Suprapubic skin (tissue), 4 donors: ENCODE measurements around the gene SLK. TPM values are rescaled to one million over a fixed set of nuclear protein-coding genes. Genes with fewer than 3 reads are reported as not detected.

Experiments used
- DNase-seq, 2 donors: peaks; one replicate each; pipeline ENCODE4 v3.0.0-alpha.2; 2019; ENCODE audit warnings: low spot score in 2 of 2
- H3K27ac ChIP-seq: fragments of 200-600 bp; sonication (generic); one replicate; pipeline ENCODE4 v1.5.1; 2019
- H3K27me3 ChIP-seq: fragments of 200-600 bp; sonication (generic); one replicate; pipeline ENCODE4 v1.5.1; 2019
- H3K36me3 ChIP-seq: fragments of 200-600 bp; sonication (generic); one replicate; pipeline ENCODE4 v1.5.1; 2019
- H3K4me1 ChIP-seq: fragments of 200-600 bp; sonication (generic); one replicate; pipeline ENCODE4 v1.5.1; 2019
- H3K4me3 ChIP-seq: fragments of 200-600 bp; sonication (generic); one replicate; pipeline ENCODE4 v1.5.1; 2019; ENCODE audit warnings: mild to moderate bottlenecking
- H3K9me3 ChIP-seq: fragments of 200-600 bp; sonication (generic); one replicate; pipeline ENCODE4 v1.5.1; 2019
- CTCF ChIP-seq, 2 donors: fragments of 200-600 bp in 1 of 2; fragments of 450-650 bp in 1 of 2; sonication (generic) in 1 of 2; IDR thresholded peaks; one replicate each; pipeline ENCODE4 v1.5.1; 2016 to 2019; ENCODE audit warnings: antibody characterized with exemption in 2 of 2, mild to moderate bottlenecking in 1 of 2, moderate library complexity in 1 of 2
- EP300 ChIP-seq: sonication (generic); formaldehyde crosslinking; IDR thresholded peaks from one replicate; pipeline ENCODE4 v1.6.1; 2017; ENCODE audit warnings: antibody characterized with exemption
- POLR2A ChIP-seq, 2 donors: fragments of 450-650 bp; IDR thresholded peaks; one replicate each; pipeline ENCODE4 v1.6.1; 2017; ENCODE audit warnings: antibody characterized with exemption in 2 of 2, mild to moderate bottlenecking in 2 of 2, moderate library complexity in 2 of 2
- POLR2AphosphoS5 ChIP-seq, 3 donors: sonication (generic); formaldehyde crosslinking; IDR thresholded peaks; one replicate each; pipeline ENCODE4 v1.6.1; 2017; ENCODE audit warnings: antibody characterized with exemption in 3 of 3
- WGBS: methylation state at CpG from one replicate; pipeline ENCODE4 v1.1.5; 2018; 5-methylcytosine and 5-hydroxymethylcytosine counted together
- total RNA-seq, 4 donors: library from RNA; depleted of rRNA; stranded (reverse); fragments of >200 nt; gene quantifications; one replicate each; pipeline ENCODE4 v1.1.0, GENCODE V29; 2016

The SLK gene
- total RNA-seq, 4 donors from 2014 or later: 38.1 to 81.4 (median 56.3) TPM

- Histone ChIP-seq H3K36me3 (peaks cover 22% of the 10 kb centered on the region), H3K9me3 (no peaks in the 10 kb centered on the region), H3K27ac (no peak overlapping the region), H3K27me3 (no peaks in the 10 kb centered on the region), H3K4me3 (no peak overlapping the region), H3K4me1 (peaks cover 5% of the 10 kb centered on the region)
- peak in 1 of 2 donors; percentile 31 for TF ChIP-seq CTCF (IDR thresholded peaks at IDR 0.05)
- TF ChIP-seq POLR2A (IDR thresholded peaks at IDR 0.05): no peak
- 80% methylated on average over 9 of the region's 9 CpGs for WGBS
- no peak for DNase-seq
Measured at GRCh38 chr10:104045151-104046089, 78.5 kb downstream of the SLK start.

GRCh38 chr10:104046651-104047050 lies 79.7 kb downstream of the SLK start:
- no peaks in the 10 kb centered on the region for H3K27me3 ChIP-seq
- no peak overlapping the region for H3K4me3 ChIP-seq
- no peaks in the 10 kb centered on the region for H3K9me3 ChIP-seq
- H3K4me1 ChIP-seq: peaks cover 5% of the 10 kb centered on the region
- 74% methylated on average over 4 of the region's 6 CpGs for WGBS
- DNase-seq: no peak
- H3K36me3 ChIP-seq: peaks cover 18% of the 10 kb centered on the region
- no peak for TF ChIP-seq EP300
- no peak for TF ChIP-seq POLR2AphosphoS5 (IDR thresholded peaks at IDR 0.05)
- no peak for TF ChIP-seq POLR2A (IDR thresholded peaks at IDR 0.05)
- no peak for TF ChIP-seq CTCF (IDR thresholded peaks at IDR 0.05)
- H3K27ac ChIP-seq: no peak overlapping the region

DNA sequence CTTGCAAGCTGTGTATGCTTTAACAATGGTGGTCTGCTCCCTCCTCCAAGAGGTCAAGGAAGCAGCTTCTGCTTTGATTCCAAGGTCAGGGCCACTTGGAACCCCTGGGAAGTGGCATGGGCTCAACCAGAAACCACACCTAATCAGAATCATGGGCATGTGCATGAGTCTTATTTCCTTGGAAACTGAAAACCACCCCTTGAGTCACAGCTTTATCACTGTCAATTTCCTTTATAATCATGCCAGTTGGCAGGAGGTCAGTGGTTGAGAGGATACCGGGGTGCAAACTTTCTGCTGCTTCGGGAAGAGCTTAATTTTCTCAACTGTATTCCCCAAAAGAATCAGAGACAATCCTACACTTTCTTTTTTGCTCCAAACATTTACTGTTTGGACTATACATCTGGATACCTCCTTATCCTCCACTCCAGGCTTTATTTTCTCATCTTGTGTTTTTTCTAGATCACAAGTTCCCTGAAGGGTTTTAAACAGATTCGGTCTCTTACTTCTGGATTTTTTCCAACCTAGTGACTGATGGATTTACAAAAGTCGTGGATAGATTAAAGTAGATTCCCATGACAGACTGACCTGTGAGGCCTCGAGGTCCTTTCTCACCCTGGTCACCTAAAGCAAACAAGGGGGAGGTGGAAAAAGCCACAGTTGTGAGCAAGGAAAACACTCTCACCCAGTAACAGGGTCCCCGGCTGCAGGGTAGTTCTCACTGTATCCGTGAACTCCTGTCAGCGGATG lies 82.7 kb downstream of the SLK start:
- no peak overlapping the region for H3K4me3 ChIP-seq
- no peak overlapping the region for H3K27ac ChIP-seq
- TF ChIP-seq CTCF (IDR thresholded peaks at IDR 0.05): no peak
- TF ChIP-seq POLR2AphosphoS5 (IDR thresholded peaks at IDR 0.05): no peak
- TF ChIP-seq EP300: no peak
- TF ChIP-seq POLR2A (IDR thresholded peaks at IDR 0.05): no peak
- no peaks in the 10 kb centered on the region for H3K27me3 ChIP-seq
- no peaks in the 10 kb centered on the region for H3K9me3 ChIP-seq
- H3K36me3 ChIP-seq: peaks cover 18% of the 10 kb centered on the region
- WGBS: 46% methylated on average over 8 of the region's 8 CpGs
- no peak for DNase-seq
- H3K4me1 ChIP-seq: peaks cover 5% of the 10 kb centered on the region

GRCh38 chr10:104052431-104052830 lies 85.5 kb downstream of the SLK start:
- peaks cover 15% of the 10 kb centered on the region for H3K36me3 ChIP-seq
- DNase-seq: no peak
- TF ChIP-seq POLR2A (IDR thresholded peaks at IDR 0.05) (no peak), EP300 (no peak), CTCF (IDR thresholded peaks at IDR 0.05) (no peak), POLR2AphosphoS5 (IDR thresholded peaks at IDR 0.05) (no peak)
- 76% methylated on average over 2 of the region's 2 CpGs for WGBS
- no peaks in the 10 kb centered on the region for H3K9me3 ChIP-seq
- peaks cover 5% of the 10 kb centered on the region for H3K4me1 ChIP-seq
- H3K27ac ChIP-seq: no peak overlapping the region
- H3K27me3 ChIP-seq: no peaks in the 10 kb centered on the region
- no peak overlapping the region for H3K4me3 ChIP-seq

GRCh38 chr10:104053201-104053600 lies 86.3 kb downstream of the SLK start:
- H3K27me3 ChIP-seq: no peaks in the 10 kb centered on the region
- DNase-seq: no peak
- TF ChIP-seq EP300 (no peak), POLR2AphosphoS5 (IDR thresholded peaks at IDR 0.05) (no peak), POLR2A (IDR thresholded peaks at IDR 0.05) (no peak), CTCF (IDR thresholded peaks at IDR 0.05) (no peak)
- WGBS: 74% methylated on average over 4 of the region's 4 CpGs
- no peak overlapping the region for H3K4me3 ChIP-seq
- peaks cover 12% of the 10 kb centered on the region for H3K36me3 ChIP-seq
- peaks cover 5% of the 10 kb centered on the region for H3K4me1 ChIP-seq
- H3K9me3 ChIP-seq: no peaks in the 10 kb centered on the region
- no peak overlapping the region for H3K27ac ChIP-seq
